Measurements from ENCODE around the gene ETFB. TPM values are rescaled to one million over a fixed set of nuclear protein-coding genes. Genes with fewer than 3 reads are reported as not detected.

ETFB gene
- total RNA-seq, 1 donor from 2014 or later = 36.9 TPM

- Histone ChIP-seq H3K4me3 (ENCODE audit: low read depth, low read length) (no peak overlapping the region), H3K27me3 (ENCODE audit: control insufficient read depth, insufficient read depth, low read length) (peaks cover 19% of the 10 kb centered on the region), H3K36me3 (ENCODE audit: control insufficient read depth, insufficient read depth, low read length) (no peaks in the 10 kb centered on the region)
- no peak for DNase-seq (ENCODE audit: low read depth)
- no peak for TF ChIP-seq CTCF (IDR thresholded peaks at IDR 0.05; ENCODE audit: insufficient read depth, low read length, poor library complexity, severe bottlenecking)
Measured at GRCh38 chr19:51324167-51324481, 42.1 kb downstream of the ETFB start.

GRCh38 chr19:51323481-51324166 lies 42.6 kb downstream of the ETFB start:
- TF ChIP-seq CTCF (IDR thresholded peaks at IDR 0.05; ENCODE audit: insufficient read depth, low read length, poor library complexity, severe bottlenecking) = no peak
- peaks cover 19% of the 10 kb centered on the region for H3K27me3 ChIP-seq (ENCODE audit: control insufficient read depth, insufficient read depth, low read length)
- H3K36me3 ChIP-seq (ENCODE audit: control insufficient read depth, insufficient read depth, low read length) = no peaks in the 10 kb centered on the region
- DNase-seq (ENCODE audit: low read depth) = no peak
- H3K4me3 ChIP-seq (ENCODE audit: low read depth, low read length) = no peak overlapping the region

- Histone ChIP-seq H3K4me3 (ENCODE audit: low read depth, low read length) (no peak overlapping the region), H3K27me3 (ENCODE audit: control insufficient read depth, insufficient read depth, low read length) (peaks cover 5% of the 10 kb centered on the region), H3K36me3 (ENCODE audit: control insufficient read depth, insufficient read depth, low read length) (no peaks in the 10 kb centered on the region)
- no peak for DNase-seq (ENCODE audit: low read depth)
- no peak for TF ChIP-seq CTCF (IDR thresholded peaks at IDR 0.05; ENCODE audit: insufficient read depth, low read length, poor library complexity, severe bottlenecking)
Measured at GRCh38 chr19:51321799-51322198, 44.4 kb downstream of the ETFB start.

- no peak for TF ChIP-seq CTCF (IDR thresholded peaks at IDR 0.05; ENCODE audit: insufficient read depth, low read length, poor library complexity, severe bottlenecking)
- no peaks in the 10 kb centered on the region for H3K36me3 ChIP-seq (ENCODE audit: control insufficient read depth, insufficient read depth, low read length)
- H3K27me3 ChIP-seq (ENCODE audit: control insufficient read depth, insufficient read depth, low read length) = peaks cover 2% of the 10 kb centered on the region
- H3K4me3 ChIP-seq (ENCODE audit: low read depth, low read length) = no peak overlapping the region
- DNase-seq (ENCODE audit: low read depth) = no peak
Measured at GRCh38 chr19:51320280-51320657, 45.9 kb downstream of the ETFB start.

GRCh38 chr19:51319649-51320279 lies 46.4 kb downstream of the ETFB start:
- no peak overlapping the region for H3K4me3 ChIP-seq (ENCODE audit: low read depth, low read length)
- no peak for TF ChIP-seq CTCF (IDR thresholded peaks at IDR 0.05; ENCODE audit: insufficient read depth, low read length, poor library complexity, severe bottlenecking)
- no peak for DNase-seq (ENCODE audit: low read depth)
- peaks cover 2% of the 10 kb centered on the region for H3K27me3 ChIP-seq (ENCODE audit: control insufficient read depth, insufficient read depth, low read length)
- H3K36me3 ChIP-seq (ENCODE audit: control insufficient read depth, insufficient read depth, low read length) = no peaks in the 10 kb centered on the region
